GM10266 (cell line): ENCODE data around the gene UCHL1.
A peak's percentile ranks its signal among the peaks of the same experiment; 100 is the strongest.

Source experiments
- DNase-seq: peaks from one replicate; pipeline ENCODE4 v3.0.0; 2012; ENCODE audit errors: extremely low spot score
- TF ChIP-seq, protein P1 (sequence below): IDR thresholded peaks from 2 replicates; pipeline ENCODE4 v1.5.1; 2012; ENCODE audit warnings: mild to moderate bottlenecking, low read depth; ENCODE audit not compliant: control insufficient read depth, insufficient read depth; ENCODE audit errors: missing control alignments

Gene UCHL1

DNA sequence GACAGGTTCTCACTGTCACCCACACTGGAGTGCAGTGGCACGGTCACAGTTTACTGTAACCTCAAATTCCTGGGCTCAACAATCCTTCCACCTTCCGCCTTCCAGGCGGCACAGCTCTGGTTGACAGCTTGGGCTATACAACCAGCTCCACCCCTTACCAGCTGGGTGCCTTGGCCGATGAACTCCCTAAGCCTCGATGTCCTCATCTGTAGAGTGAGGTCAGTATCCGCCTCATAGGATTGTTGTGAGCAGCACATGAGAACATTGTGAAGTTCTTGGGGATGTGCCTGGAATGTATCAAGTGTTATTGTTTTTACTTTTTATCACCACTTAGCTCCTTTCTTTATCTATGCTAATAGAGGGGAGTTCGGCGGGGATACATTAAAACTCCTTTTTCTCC, 23.3 kb downstream of the UCHL1 start:
- no peak for DNase-seq
- TF ChIP-seq, protein P1, sequence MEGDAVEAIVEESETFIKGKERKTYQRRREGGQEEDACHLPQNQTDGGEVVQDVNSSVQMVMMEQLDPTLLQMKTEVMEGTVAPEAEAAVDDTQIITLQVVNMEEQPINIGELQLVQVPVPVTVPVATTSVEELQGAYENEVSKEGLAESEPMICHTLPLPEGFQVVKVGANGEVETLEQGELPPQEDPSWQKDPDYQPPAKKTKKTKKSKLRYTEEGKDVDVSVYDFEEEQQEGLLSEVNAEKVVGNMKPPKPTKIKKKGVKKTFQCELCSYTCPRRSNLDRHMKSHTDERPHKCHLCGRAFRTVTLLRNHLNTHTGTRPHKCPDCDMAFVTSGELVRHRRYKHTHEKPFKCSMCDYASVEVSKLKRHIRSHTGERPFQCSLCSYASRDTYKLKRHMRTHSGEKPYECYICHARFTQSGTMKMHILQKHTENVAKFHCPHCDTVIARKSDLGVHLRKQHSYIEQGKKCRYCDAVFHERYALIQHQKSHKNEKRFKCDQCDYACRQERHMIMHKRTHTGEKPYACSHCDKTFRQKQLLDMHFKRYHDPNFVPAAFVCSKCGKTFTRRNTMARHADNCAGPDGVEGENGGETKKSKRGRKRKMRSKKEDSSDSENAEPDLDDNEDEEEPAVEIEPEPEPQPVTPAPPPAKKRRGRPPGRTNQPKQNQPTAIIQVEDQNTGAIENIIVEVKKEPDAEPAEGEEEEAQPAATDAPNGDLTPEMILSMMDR = no peak

DNA sequence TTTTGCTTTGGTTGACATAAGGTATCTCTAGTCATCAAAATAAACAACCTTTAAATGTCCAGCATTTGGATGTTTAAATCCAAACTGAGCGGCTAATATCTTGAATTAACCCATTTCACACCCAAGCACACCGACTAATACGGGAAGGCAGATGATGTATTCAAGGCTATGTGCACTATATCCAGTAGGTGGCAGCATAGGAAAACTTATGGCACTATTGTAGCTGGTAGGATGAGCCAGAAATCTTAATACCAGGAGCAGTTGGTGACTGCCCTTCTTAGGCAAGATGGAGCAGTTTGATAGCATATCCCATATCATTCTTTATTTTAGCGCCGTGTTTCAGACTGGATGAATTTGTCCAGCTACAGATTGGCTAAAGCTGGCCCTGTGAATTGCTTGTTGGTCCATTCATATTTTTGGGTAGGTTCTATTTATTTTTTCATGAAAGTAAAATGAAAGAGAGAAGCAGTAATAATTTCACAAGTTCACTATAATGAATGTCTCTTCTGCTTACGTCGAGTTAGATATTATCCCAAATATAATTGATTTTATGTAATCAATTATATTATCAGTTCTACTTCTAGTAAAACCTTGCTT, 24.4 kb downstream of the UCHL1 start:
- DNase-seq = peak; percentile 73
- TF ChIP-seq, protein P1 = peak; percentile 92

DNA sequence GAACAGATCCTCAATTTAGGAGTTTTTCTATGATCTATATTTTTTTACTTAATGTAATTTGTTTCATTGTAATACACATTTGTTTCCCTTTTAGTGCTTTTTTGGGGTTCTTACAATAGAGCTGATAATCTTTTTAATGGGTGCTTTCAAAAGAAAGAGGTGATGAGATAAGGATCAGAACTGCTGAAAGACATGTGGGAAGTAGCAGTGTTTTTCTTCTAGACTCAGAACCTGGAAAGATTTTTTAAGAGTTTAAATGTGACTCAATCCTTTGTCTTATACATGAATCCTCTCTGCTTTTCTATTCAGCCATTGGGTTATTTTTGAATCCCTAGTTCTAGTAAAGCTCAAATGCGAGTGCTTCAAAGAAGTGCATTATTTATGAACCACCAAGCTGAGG, 25.6 kb downstream of the UCHL1 start:
- TF ChIP-seq, protein P1 = no peak
- DNase-seq = no peak

DNA sequence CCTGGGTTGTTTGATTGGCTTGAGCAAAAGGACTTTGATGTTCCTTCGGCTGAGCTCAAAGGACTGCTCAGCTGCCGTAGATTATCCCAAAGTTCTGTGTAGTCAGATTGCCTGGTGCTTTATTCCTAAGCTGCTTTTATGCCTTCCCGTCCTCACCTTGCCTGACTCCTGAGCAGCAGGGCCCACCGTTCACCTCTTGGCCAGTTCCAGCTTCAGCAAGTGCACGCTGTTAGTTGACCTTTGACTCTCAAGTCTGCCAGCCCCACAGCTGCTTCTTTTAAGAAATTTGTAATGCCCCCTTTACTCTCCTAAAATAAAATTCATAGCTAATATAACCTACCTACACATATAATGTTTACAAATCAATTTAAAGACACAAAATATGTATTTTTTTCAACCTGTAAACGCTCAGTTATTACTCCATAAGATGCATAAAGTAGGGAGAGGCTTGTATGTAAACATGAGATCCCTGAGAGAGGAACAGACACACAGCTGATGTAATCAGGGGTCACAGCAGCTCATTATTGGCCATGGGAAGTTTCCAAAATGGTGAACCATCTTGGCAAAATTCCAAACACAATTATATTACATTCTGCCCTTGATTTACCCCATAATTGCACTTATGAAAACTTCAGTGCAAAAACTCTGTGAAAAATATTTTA, 28.6 kb downstream of the UCHL1 start:
- TF ChIP-seq, protein P1 = no peak
- DNase-seq = no peak

DNA sequence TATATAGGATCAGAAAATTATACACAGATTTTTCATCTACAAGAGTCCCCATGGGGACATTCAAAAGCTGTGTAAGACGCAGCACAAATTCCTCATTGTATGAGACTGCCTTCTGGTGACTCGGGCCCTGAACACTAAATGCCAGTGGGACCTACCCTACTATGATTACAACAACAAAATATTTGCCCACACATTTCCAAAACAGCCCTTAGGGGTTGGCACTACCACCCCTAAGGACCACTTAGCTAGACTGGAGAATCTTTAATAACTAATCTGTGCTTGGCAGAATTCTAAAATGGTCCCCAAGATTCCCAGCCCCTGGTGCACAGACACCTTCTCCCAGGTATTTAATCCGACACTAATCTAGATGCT, 29.1 kb downstream of the UCHL1 start:
- DNase-seq = no peak
- TF ChIP-seq, protein P1 = no peak

DNA sequence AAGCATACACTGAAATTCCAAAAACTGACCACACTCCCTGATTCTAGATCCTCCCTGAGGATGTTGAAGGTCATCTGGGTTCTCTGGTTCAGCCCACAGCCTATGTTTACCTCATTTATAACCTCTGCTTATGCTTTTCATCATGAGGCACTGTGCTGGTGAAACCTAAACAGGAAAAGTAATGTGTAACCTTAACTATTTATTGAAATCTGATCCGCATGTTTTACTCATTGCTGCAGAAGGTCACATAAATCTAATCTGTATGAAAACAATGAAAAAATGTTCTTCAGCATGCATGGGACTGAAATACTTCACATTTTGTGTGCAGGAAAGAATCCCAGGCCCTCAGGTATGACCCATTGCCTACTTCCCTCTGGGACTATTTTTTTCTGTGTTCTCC, 30.3 kb downstream of the UCHL1 start:
- TF ChIP-seq, protein P1 = no peak
- no peak for DNase-seq

DNA sequence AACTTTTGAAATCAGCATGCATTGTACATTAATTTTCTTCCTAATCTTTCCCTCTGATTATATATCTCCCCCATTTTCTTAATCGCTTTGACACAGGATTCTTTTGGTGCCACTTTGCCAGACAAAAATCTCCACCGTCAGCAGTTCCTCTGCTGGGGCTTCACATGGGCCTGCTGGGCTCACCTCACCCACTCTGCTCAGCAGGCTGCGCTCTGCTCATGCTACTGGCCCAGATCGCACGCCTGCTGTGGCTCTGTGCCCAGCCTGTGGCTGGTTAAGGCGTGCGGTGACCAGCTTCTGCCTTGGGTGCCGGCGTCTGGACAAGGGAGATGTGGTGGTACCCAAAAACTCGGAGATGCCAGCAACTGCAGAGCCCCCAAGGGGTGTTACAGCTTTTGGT, 31.1 kb downstream of the UCHL1 start:
- TF ChIP-seq, protein P1 = no peak
- DNase-seq = no peak
